ENCODE measurements around the gene TAS2R1. TPM values are rescaled to one million over a fixed set of nuclear protein-coding genes. Genes with fewer than 3 reads are reported as not detected.

Gene TAS2R1
- polyA plus RNA-seq, 2 of the 4 experiments (the other 2 are of a cell fraction): not detected

GRCh38 chr5:9587135-9587534 lies 43.0 kb downstream of the TAS2R1 start (continued):
- TF ChIP-seq RAD21 (conservative IDR thresholded peaks at IDR 0.05 in 1 of 2, IDR thresholded peaks at IDR 0.05 in 1 of 2): no peak
- no peak for TF ChIP-seq ZC3H11A (IDR thresholded peaks at IDR 0.05)

GRCh38 chr5:9582406-9582805 lies 47.7 kb downstream of the TAS2R1 start:
- H3K9me3 ChIP-seq: no peaks in the 10 kb centered on the region
- POLR2A ChIA-PET: no interaction called here
- DNase-seq (ENCODE audit: low read depth in 1 of 2, low spot score in 1 of 2) (no peak), ATAC-seq (no peak), FAIRE-seq (no peak)
- 0% methylated on average over 2 of the region's 2 CpGs for WGBS (ENCODE audit: missing lambda C conversion rate)
- TF ChIP-seq ESRRA (IDR thresholded peaks at IDR 0.05; ENCODE audit: borderline replicate concordance, low read length) (no peak), KDM1A (IDR thresholded peaks at IDR 0.05; ENCODE audit: low read depth) (no peak), KDM5A (IDR thresholded peaks at IDR 0.05) (no peak), BHLHE40 (IDR thresholded peaks at IDR 0.05; ENCODE audit: low read depth, low read length) (no peak), MAZ (IDR thresholded peaks at IDR 0.05; ENCODE audit: borderline replicate concordance, low read depth, low read length) (no peak), NPAS2 (CRISPR knock-in tag; IDR thresholded peaks at IDR 0.05; ENCODE audit: borderline replicate concordance) (no peak), TP53 (CRISPR knock-in tag; IDR thresholded peaks at IDR 0.05) (no peak), CTCF (IDR thresholded peaks at IDR 0.05) (no peak), NFE2L2 (conservative IDR thresholded peaks at IDR 0.05; ENCODE audit: low read length) (no peak), RFX5 (IDR thresholded peaks at IDR 0.05) (no peak), CHD2 (IDR thresholded peaks at IDR 0.05; ENCODE audit: low read length, partially characterized antibody) (no peak), RCOR1 (IDR thresholded peaks at IDR 0.05; ENCODE audit: low read depth, low read length) (no peak), PHF8 (IDR thresholded peaks at IDR 0.05; ENCODE audit: borderline replicate concordance, low read depth) (no peak), HOXA7 (CRISPR knock-in tag; IDR thresholded peaks at IDR 0.05) (no peak), HOXB5 (CRISPR knock-in tag; IDR thresholded peaks at IDR 0.05) (no peak), FOSB (CRISPR knock-in tag; IDR thresholded peaks at IDR 0.05) (no peak), CBX8 (IDR thresholded peaks at IDR 0.05) (no peak)
- TF ChIP-seq, protein P1, sequence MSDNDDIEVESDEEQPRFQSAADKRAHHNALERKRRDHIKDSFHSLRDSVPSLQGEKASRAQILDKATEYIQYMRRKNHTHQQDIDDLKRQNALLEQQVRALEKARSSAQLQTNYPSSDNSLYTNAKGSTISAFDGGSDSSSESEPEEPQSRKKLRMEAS (IDR thresholded peaks at IDR 0.05): no peak
- TF ChIP-seq, protein P2, sequence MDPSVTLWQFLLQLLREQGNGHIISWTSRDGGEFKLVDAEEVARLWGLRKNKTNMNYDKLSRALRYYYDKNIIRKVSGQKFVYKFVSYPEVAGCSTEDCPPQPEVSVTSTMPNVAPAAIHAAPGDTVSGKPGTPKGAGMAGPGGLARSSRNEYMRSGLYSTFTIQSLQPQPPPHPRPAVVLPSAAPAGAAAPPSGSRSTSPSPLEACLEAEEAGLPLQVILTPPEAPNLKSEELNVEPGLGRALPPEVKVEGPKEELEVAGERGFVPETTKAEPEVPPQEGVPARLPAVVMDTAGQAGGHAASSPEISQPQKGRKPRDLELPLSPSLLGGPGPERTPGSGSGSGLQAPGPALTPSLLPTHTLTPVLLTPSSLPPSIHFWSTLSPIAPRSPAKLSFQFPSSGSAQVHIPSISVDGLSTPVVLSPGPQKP (IDR thresholded peaks at IDR 0.05; ENCODE audit: low read depth, low read length): no peak
- TF ChIP-seq, protein P3, sequence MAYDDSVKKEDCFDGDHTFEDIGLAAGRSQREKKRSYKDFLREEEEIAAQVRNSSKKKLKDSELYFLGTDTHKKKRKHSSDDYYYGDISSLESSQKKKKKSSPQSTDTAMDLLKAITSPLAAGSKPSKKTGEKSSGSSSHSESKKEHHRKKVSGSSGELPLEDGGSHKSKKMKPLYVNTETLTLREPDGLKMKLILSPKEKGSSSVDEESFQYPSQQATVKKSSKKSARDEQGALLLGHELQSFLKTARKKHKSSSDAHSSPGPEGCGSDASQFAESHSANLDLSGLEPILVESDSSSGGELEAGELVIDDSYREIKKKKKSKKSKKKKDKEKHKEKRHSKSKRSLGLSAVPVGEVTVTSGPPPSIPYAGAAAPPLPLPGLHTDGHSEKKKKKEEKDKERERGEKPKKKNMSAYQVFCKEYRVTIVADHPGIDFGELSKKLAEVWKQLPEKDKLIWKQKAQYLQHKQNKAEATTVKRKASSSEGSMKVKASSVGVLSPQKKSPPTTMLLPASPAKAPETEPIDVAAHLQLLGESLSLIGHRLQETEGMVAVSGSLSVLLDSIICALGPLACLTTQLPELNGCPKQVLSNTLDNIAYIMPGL (CRISPR knock-in tag; IDR thresholded peaks at IDR 0.05; ENCODE audit: borderline replicate concordance): no peak
- no peak overlapping the region for H3K4me2 ChIP-seq
- CTCF ChIA-PET: no interaction called here
- no peaks in the 10 kb centered on the region for H3K4me1 ChIP-seq
- no peak overlapping the region for H3K27ac ChIP-seq
- no peak overlapping the region for H3K4me3 ChIP-seq

Other genes with a start within 250 kb of the TAS2R1 start
- under 0.01 TPM in 1 of 2 replicates, not detected in the other for gene SEMA5A, start 84.3 kb downstream of the TAS2R1 start, polyA plus RNA-seq (2011; rRNA removed)
- gene SEMA5A, start 84.3 kb downstream of the TAS2R1 start, polyA plus RNA-seq (2017; fragmentation: RNase III; extraction: RNeasy Plus Mini Kit Qiagen cat#74134 plus additional on column Dnase treatment): not detected in 3 replicates